GM21360 (cell line): ENCODE results near the gene CP.
A peak's percentile ranks its signal among the peaks of the same experiment; 100 is the strongest.
"Not testable (repeated sequence)": the region's sequence is repeated elsewhere in the genome, so short reads cannot be mapped to it uniquely, and the experiment has no call there.

ENCODE experiments used
- ATAC-seq: cut with Tn5 transposase; IDR thresholded peaks from one replicate; pipeline ENCODE4 v1.9.1; 2021; ENCODE audit warnings: mild to moderate bottlenecking, moderate library complexity; ENCODE audit not compliant: unreplicated experiment

Gene CP

GRCh38 chr3:149231871-149232270 lies 10.2 kb upstream of the CP start:
- no peak for ATAC-seq

GRCh38 chr3:149227591-149228268 lies 6.1 kb upstream of the CP start:
- ATAC-seq, result no peak

GRCh38 chr3:149226776-149227175 lies 5.1 kb upstream of the CP start:
- no peak for ATAC-seq

GRCh38 chr3:149224736-149225594 lies 3.3 kb upstream of the CP start:
- ATAC-seq, result peak; percentile 95

DNA sequence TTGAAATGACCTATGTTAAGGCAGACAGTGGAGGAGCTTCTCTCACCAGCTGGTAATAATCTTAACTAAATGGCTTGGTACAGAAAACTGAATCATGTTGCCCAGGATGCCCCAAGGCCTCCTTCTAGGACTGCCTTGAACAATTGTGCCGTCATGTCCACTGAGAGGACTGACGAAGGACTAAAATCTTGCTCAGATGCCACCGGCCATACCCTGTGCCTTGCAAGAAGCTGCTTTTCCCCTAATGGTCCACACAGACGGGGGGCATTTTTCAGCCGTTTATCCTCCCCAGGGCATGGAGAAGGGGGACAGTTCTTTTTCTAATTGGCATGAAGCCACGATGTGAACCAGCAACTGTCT lies 1.8 kb upstream of the CP start:
- no peak for ATAC-seq

DNA sequence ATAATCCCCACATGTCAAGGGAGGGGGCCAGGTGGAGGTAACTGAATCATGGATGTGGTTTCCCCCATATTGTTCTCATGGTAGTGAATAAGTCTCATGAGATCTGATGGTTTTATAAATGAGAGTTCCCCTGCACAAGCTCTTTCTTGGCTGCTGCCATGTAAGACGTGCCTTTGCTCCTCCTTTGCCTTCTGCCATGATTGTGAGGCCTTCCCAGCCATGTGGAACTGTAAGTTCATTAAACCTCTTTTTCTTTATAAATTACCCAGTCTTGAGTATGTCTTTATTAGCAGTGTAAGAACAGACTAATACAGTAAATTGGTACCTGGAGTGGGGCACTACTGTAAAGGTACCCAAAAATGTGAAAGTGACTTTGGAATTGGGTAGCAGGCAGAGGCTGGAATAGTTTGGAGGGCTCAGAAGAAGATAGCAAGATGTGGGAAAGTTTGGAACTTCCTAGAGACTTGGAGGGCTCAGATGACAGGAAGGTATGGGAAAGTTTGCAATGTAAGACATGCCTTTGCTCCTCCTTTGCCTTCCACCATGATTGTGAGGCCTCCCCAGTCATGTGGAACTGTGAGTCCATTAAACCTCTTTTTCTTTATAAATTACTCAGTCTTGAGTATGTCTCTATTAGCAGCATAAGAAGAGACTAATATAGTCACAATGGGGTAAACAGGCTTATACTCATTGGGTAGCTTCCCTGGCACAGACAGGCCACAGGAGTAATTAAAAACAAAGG lies 2.1 kb downstream of the CP start:
- ATAC-seq, result not testable (repeated sequence)

DNA sequence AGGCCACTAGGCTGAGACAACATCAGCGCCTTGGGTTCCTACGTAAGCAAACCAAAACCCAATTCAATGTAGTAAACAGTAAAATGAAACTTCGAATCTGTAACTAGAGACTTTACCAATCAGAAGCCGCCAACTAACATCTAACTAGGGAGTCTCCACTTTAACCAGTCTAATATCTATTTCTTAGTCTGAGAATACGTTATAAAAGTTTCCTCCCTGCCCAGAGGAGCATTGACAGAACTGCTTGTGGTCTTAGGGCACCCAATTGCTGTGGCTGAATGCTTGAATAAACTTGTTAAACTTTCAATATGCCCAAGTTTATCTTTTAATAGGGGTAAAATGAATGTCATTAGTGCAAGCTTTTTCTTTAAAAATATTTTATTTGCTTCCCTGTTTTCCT lies 4.3 kb downstream of the CP start:
- no peak for ATAC-seq

GRCh38 chr3:149216193-149216869 lies 5.3 kb downstream of the CP start:
- ATAC-seq, result no peak

- ATAC-seq, result no peak
Observed at GRCh38 chr3:149215515-149215914, 6.1 kb downstream of the CP start.

GRCh38 chr3:149214702-149215101 lies 6.9 kb downstream of the CP start:
- ATAC-seq, result no peak

DNA sequence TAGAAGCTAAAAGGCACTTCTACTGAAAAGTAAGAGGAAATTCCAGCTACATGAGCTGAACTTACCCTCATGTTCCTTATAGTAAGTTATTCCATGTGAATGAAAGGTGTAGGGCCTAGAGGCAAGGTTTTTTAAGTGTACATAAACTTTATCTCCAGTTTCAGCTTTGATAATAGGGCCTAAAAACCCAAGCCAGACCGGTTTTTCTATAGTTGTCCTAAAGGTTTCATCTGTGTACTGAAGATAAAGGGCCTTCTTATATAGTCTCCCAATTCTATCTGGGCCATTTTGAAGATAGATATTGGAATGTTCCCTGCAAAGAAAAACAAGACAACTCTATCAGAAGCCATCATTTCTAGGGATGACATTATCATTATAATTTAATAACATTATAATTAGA lies 9.2 kb downstream of the CP start:
- ATAC-seq, result no peak

DNA sequence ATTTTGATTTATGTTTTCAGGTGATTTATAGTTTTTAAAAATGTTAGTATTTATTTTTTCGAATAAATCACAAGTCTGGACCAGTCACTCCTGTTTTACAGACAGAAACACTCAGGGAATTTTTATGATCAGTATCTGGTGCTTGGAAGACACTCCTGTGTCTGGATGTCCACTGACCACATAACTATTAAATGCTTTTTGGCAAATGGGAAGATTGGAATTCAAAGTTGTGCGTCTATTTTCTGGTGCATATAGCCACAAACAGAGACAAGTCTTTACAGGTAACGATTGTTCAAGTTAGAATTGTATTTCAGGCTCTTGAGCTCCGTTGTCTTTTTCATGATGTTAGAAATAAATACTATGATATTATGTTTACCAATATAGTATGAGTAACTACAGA lies 12.2 kb downstream of the CP start:
- ATAC-seq, result no peak

DNA sequence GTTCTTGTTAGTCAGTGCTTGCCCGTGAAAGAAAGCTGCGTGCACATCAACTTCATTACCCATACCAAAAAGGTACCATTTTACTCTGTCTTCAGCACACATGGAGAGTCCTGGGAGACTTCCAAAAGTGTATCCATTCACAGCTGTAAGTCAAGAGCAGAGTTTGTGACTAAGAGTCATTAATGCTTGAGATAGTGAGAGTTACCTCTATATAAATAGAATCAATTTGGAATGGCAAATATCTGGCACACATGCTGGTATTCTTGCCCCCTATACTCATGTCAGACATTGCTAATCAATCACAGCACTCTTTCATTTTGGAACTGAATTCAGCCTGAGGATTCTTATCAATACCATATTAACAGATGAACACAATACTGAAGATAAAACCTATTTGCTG lies 14.2 kb downstream of the CP start:
- ATAC-seq, result no peak

DNA sequence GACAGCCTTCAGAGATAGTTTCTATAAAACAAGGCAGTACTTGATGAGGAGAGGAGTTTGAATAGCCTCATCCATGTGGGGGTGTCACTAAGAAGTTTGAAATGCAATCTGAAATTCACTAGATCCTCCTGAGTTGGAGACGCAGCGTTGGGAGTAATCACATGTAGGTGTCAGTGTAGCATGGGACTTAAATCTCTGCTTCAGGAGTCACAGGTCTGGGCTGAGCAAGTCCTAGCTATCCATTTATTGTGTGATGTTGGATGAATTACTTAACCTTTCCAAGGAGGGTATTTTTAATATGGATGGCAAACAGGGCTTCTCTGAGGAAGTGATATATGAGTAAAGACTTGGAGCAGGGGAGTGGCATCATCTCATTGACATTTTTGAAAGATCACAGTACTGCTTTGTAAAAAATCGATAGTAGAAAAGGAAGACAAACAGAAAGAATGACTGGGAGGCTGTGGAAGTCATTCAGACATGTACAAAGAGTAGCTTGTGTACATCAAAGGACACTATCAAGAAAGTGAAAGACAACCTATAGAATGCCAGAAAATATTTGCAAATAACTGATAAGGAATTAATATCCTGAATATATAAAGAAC lies 17.1 kb downstream of the CP start:
- no peak for ATAC-seq

- peak; percentile 98 for ATAC-seq
Observed at GRCh38 chr3:149203758-149204157, 17.9 kb downstream of the CP start.

- no peak for ATAC-seq
Observed at GRCh38 chr3:149199474-149199873, 22.2 kb downstream of the CP start.

DNA sequence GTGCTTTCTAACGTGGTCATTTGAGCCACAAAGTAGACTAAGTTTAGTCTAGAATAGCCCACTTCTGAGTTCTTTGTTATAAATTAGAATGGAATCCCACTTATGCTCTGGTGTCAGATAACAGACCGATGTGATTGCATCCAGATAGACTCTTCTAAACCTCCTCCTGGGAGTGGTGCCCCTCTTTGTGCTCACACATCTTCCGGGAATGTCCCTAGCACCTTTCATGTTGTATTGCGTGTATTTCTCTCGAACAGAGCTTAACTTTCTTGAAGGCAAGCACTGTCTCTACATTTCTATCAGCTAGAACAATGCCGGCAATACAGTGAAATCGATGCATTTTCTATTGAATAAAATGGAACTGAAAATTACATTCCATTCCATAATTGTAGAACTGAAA lies 23.0 kb downstream of the CP start:
- ATAC-seq, result no peak

DNA sequence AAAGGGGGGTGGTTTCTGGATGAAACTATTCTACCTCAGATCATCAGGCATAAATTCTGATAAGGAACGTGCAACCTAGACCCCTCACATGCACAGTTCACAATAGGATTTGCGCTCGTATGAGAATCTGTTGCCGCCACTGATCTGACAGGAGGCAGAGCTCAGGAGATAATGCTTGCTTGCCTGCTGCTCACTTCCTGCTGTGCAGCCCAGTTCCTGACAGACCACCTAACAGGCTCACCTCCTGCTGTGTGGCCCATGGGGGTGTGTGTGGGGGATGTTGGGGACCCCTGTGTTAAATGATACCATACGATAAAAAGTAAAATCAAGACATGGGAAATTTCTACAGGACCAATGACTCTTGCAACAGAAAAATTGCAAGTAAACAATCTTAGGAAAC lies 24.0 kb downstream of the CP start:
- ATAC-seq, result no peak

GRCh38 chr3:149196805-149197592 lies 24.6 kb downstream of the CP start:
- ATAC-seq, result not testable (repeated sequence)

- ATAC-seq, result no peak
Observed at GRCh38 chr3:149195221-149195620, 26.4 kb downstream of the CP start.
